Heart left ventricle (tissue), 16 donors: ENCODE measurements around the gene EXPH5. TPM values are rescaled to one million over a fixed set of nuclear protein-coding genes. Genes with fewer than 3 reads are reported as not detected.

Experiments used
- ATAC-seq, 4 donors: fragments of 200-7000 bp; cut with Tn5 transposase; one replicate each; pipeline ENCODE4 v1.9.1; 2020 to 2022; ENCODE audit warnings: moderate library complexity in 4 of 4, mild to moderate bottlenecking in 3 of 4, moderate number of reproducible peaks in 1 of 4
- DNase-seq, 5 donors: peaks; one replicate each; pipeline ENCODE4 v3.0.0-alpha.2; 2020
- H3K27ac ChIP-seq, 12 donors: fragments of 200-600 bp; sonication (generic) in 4 of 12; one replicate each; pipeline versions ENCODE4 v1.5.0 to v1.8.0; 2016 to 2022; ENCODE audit warnings: mild to moderate bottlenecking in 2 of 12
- H3K27me3 ChIP-seq, 9 donors: fragments of 200-600 bp; sonication (generic) in 2 of 9; one replicate each; pipeline versions ENCODE4 v1.5.1 to v1.8.0; 2016 to 2022; ENCODE audit warnings: mild to moderate bottlenecking in 3 of 9
- H3K36me3 ChIP-seq, 9 donors: fragments of 200-600 bp; sonication (generic) in 2 of 9; one replicate each; pipeline versions ENCODE4 v1.5.0 to v1.8.0; 2018 to 2022; ENCODE audit warnings: mild to moderate bottlenecking in 2 of 9
- H3K4me1 ChIP-seq, 12 donors: fragments of 200-600 bp; sonication (generic) in 4 of 12; one replicate each; pipeline versions ENCODE4 v1.5.0 to v1.8.0; 2016 to 2022; ENCODE audit warnings: mild to moderate bottlenecking in 3 of 12
- H3K4me3 ChIP-seq, 12 donors: fragments of 200-600 bp; sonication (generic) in 4 of 12; one replicate each; pipeline versions ENCODE4 v1.5.0 to v1.8.0; 2017 to 2022; ENCODE audit warnings: mild to moderate bottlenecking in 9 of 12, moderate library complexity in 4 of 12
- H3K9me3 ChIP-seq, 12 donors: fragments of 200-600 bp; sonication (generic) in 4 of 12; one replicate each; pipeline versions ENCODE4 v1.5.0 to v1.8.0; 2016 to 2022; ENCODE audit warnings: mild to moderate bottlenecking in 1 of 12
- CTCF ChIP-seq, 12 donors: fragments of 200-600 bp; sonication (generic) in 4 of 12; IDR thresholded peaks; one replicate each; pipeline versions ENCODE4 v1.5.0 to v1.8.0; 2018 to 2022; ENCODE audit warnings: antibody characterized with exemption in 12 of 12, mild to moderate bottlenecking in 5 of 12
- POLR2A ChIP-seq, 2 donors: fragments of 450-650 bp; IDR thresholded peaks; one replicate each; pipeline ENCODE4 v1.6.1; 2017; ENCODE audit warnings: antibody characterized with exemption in 2 of 2, mild to moderate bottlenecking in 2 of 2, moderate library complexity in 2 of 2
- WGBS, 4 donors: extraction: QIAGEN DNeasy Blood & Tissue Kit in 2 of 4; methylation state at CpG; one replicate each; pipeline versions ENCODE4 v1.1.5 to v1.1.7; 2013 to 2018; 5-methylcytosine and 5-hydroxymethylcytosine counted together
- intact Hi-C, 10 donors: fragments of 100-400 bp; cut with DNase I; formaldehyde crosslinking; loops; one replicate each; pipeline versions ENCODE4 v1.11.1 to v1.14.2; 2022
- polyA plus RNA-seq, 2 donors: library from polyadenylated mRNA; stranded (reverse); fragments of 200-250 nt; gene quantifications; one replicate each; pipeline ENCODE4 v1.2.3, GENCODE V29; 2013
- total RNA-seq, 9 donors: library from RNA; depleted of rRNA in 2 of 9; stranded (reverse); fragments of >200 nt in 2 of 9; fragmentation: NEBNext Ultra II Directional in 3 of 9; extraction: Animal tissue kit (Norgen Biotek cat#: 25700) in 3 of 9; gene quantifications; one replicate each; pipeline versions ENCODE4 v1.1.0 to v1.2.4, GENCODE V29; 2016 to 2023
- donor health status: ischemic (EF 13 %, LVEDD 7.1; RV severe dilation, severe dysfunction).
- donor health status: healthy with polysubstance abuse.
- donor health status: DM: no; HTN: yes; CAD: no.
- donor health status: DM: no; HTN: no; CAD: no.
- donor health status: ischemic (EF 25% LVEDD 6.9; RV normal size, moderate dysfunction).
- donor health status: ischemic (EF 25% LVEDD 5.7; RV mildly dilated, moderate dysfunction).
- donor health status: healthy.
- donor health status: DM: yes; HTN: yes; CAD: no.
- donor health status: ischemic (EF 35%, LVEDD 5.7; RV mildly dilated, moderate dysfunction).
- donor health status: nonischemic (EF 11% LVEDD 7.7; RV severe dilation, severe dysfunction).
- donor health status: DM: yes; HTN: yes; CAD: no.
- donor health status: PGD.
- donor health status: ischemic (EF 29% LVEDD 5.4; RV normal size, mild dysfunction).
- donor health status: nonischemic (EF 23%, LVEDD 6.1; RV moderate dilation, normal function).

EXPH5 gene
- total and polyA plus RNA-seq, 11 donors: 0.14 to 4.2 (median 1.1) TPM

- Histone ChIP-seq H3K36me3 (no peaks in the 10 kb centered on the region), H3K9me3 (no peaks in the 10 kb centered on the region), H3K27ac (no peak overlapping the region), H3K4me3 (no peak overlapping the region), H3K4me1 (no peaks in the 10 kb centered on the region), H3K27me3 (peaks cover 0 to 7% (median 0%) of the 10 kb centered on the region in 9 donors)
- DNase-seq: no peak
- 71 to 81% (median 74%) methylated on average over 2 of the region's 2 CpGs for WGBS, 4 donors
- no peak for ATAC-seq
- intact Hi-C loops: no loop called here
- no peak for TF ChIP-seq POLR2A (IDR thresholded peaks at IDR 0.05)
- no peak for TF ChIP-seq CTCF (IDR thresholded peaks at IDR 0.05)
Observed at GRCh38 chr11:108636222-108636621, 42.7 kb upstream of the EXPH5 start.

- H3K4me1 ChIP-seq: no peaks in the 10 kb centered on the region
- no peak for DNase-seq
- H3K27ac ChIP-seq: no peak overlapping the region
- intact Hi-C loops: no loop called here
- H3K27me3 ChIP-seq: peaks cover 0 to 7% (median 0%) of the 10 kb centered on the region in 9 donors
- no peak for ATAC-seq
- TF ChIP-seq POLR2A (IDR thresholded peaks at IDR 0.05) (no peak), CTCF (IDR thresholded peaks at IDR 0.05) (no peak)
- no peaks in the 10 kb centered on the region for H3K36me3 ChIP-seq
- no peaks in the 10 kb centered on the region for H3K9me3 ChIP-seq
- H3K4me3 ChIP-seq: no peak overlapping the region
Observed at GRCh38 chr11:108635106-108635505, 41.5 kb upstream of the EXPH5 start.

GRCh38 chr11:108632041-108632704 lies 38.6 kb upstream of the EXPH5 start:
- no peak overlapping the region for H3K4me3 ChIP-seq
- peaks cover 0 to 7% (median 0%) of the 10 kb centered on the region in 9 donors for H3K27me3 ChIP-seq
- TF ChIP-seq POLR2A (IDR thresholded peaks at IDR 0.05) (no peak), CTCF (IDR thresholded peaks at IDR 0.05) (no peak)
- peaks cover 0 to 6% (median 0%) of the 10 kb centered on the region in 12 donors for H3K9me3 ChIP-seq
- DNase-seq (no peak), ATAC-seq (no peak)
- no peaks in the 10 kb centered on the region for H3K4me1 ChIP-seq
- H3K36me3 ChIP-seq: no peaks in the 10 kb centered on the region
- no peak overlapping the region for H3K27ac ChIP-seq
- WGBS, 4 donors: 60 to 78% (median 66%) methylated on average over 2 of the region's 2 CpGs
- intact Hi-C loops: loop anchor here in 1 of 10 donors (2.0 kb wide), 1 partner anchor 25 kb away; no protein-coding TSS in a partner anchor

GRCh38 chr11:108629274-108629673 lies 35.7 kb upstream of the EXPH5 start:
- H3K27me3 ChIP-seq: peaks cover 0 to 3% (median 0%) of the 10 kb centered on the region in 9 donors
- H3K4me1 ChIP-seq: no peaks in the 10 kb centered on the region
- 76 to 83% (median 77%) methylated on average over 1 to 3 of the region's 3 CpGs; no CpG with 5 or more reads in 1 of the 4 donors for whole genome bisulfite sequencing, 4 donors
- no peak overlapping the region for H3K27ac ChIP-seq
- DNase-seq (no peak), ATAC-seq (no peak)
- H3K9me3 ChIP-seq: peaks cover 0 to 6% (median 0%) of the 10 kb centered on the region in 12 donors
- H3K4me3 ChIP-seq: no peak overlapping the region
- H3K36me3 ChIP-seq: no peaks in the 10 kb centered on the region
- intact Hi-C loops: no loop called here
- no peak for TF ChIP-seq CTCF (IDR thresholded peaks at IDR 0.05)
- no peak for TF ChIP-seq POLR2A (IDR thresholded peaks at IDR 0.05)
